T-helper 2 cell treated with Interferon-gamma antibody and Interleukin-4, amounts not matched to agents 5 μg/mL and 100 μg/mL, for 36 hours (primary cell): ENCODE data around the gene SLC35C1.
"Not testable (repeated sequence)": the region's sequence is repeated elsewhere in the genome, so short reads cannot be mapped to it uniquely, and the experiment has no call there.

ENCODE experiments used
- DNase-seq: peaks from one replicate; pipeline ENCODE4 v3.0.0; 2021; ENCODE audit warnings: low spot score
- H3K27ac Mint-ChIP-seq: one replicate; pipeline ENCODE4 v1.8.0; 2021; ENCODE audit warnings: mild to moderate bottlenecking, mixed read lengths
- H3K27me3 Mint-ChIP-seq: one replicate; pipeline ENCODE4 v1.8.0; 2021; ENCODE audit warnings: low read depth, mixed read lengths
- H3K36me3 Mint-ChIP-seq: one replicate; pipeline ENCODE4 v1.8.0; 2021; ENCODE audit warnings: low read depth, mixed read lengths
- H3K4me1 Mint-ChIP-seq: one replicate; pipeline ENCODE4 v1.8.0; 2021; ENCODE audit warnings: low read depth, mixed read lengths
- H3K4me3 Mint-ChIP-seq: one replicate; pipeline ENCODE4 v1.8.0; 2022; ENCODE audit warnings: mild to moderate bottlenecking, moderate library complexity, mixed read lengths
- H3K9me3 Mint-ChIP-seq: one replicate; pipeline ENCODE4 v1.8.0; 2021; ENCODE audit warnings: mixed read lengths

The SLC35C1 gene

DNA sequence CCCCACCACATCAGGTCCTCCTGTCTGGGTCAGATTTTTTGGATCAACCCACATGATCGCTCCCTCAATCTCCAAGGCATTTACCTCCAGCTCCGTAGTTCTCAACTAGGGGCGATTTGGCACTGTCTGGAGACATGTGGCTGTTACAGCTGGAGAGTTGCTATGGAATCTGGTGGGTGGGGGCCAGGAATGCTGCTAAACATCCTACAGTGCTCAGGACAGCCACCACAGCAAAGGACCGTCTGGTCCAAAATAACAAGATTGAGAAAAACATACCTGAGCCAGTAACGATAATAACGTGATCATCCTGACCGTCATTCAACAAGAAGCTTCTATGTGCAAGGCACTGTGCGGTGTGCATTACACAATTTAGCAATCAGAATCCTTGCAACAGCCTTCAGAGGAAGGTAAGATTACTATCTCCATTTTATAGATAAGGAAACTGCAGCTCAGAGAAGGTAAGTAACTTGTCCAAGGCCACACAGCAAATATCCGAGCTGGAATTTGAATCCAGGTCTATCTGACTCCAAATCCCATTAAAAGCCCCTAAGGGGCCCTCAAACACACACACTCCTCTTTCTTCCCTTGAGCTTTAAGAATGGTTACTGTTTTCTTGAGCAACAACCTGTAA, 28.0 kb downstream of the SLC35C1 start:
- no peak overlapping the region for H3K27ac Mint-ChIP-seq
- H3K4me3 Mint-ChIP-seq: no peak overlapping the region
- peaks cover 44% of the 10 kb centered on the region for H3K4me1 Mint-ChIP-seq
- DNase-seq: no peak
- H3K9me3 Mint-ChIP-seq: no peaks in the 10 kb centered on the region
- no peaks in the 10 kb centered on the region for H3K36me3 Mint-ChIP-seq
- peaks cover 13% of the 10 kb centered on the region for H3K27me3 Mint-ChIP-seq

DNA sequence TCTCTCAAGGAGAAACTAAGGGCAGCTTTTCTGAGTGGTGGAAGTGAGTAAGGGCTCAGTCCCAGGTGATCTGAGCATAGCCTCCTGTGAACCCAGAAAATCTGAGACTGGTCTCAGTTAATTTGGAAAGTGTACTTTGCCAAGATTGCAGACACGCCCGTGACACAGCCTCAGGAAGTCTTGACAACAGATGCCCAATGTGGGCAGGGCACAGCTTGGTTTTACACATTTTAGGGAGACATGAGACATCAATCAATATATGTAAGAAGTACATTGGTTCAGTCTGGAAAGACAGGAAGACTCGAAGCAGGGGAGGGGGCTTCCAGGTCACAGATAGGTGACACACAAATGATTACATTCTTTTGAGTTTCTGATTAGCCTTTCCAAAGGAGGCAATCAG, 28.8 kb downstream of the SLC35C1 start:
- Mint-ChIP-seq H3K36me3 (no peaks in the 10 kb centered on the region), H3K27ac (peak overlapping the region; percentile 91), H3K4me1 (peaks cover 41% of the 10 kb centered on the region), H3K4me3 (peak overlapping the region; percentile 89), H3K27me3 (peaks cover 14% of the 10 kb centered on the region), H3K9me3 (no peaks in the 10 kb centered on the region)
- no peak for DNase-seq

GRCh38 chr11:45834298-45834756, 29.4 kb downstream of the SLC35C1 start:
- Mint-ChIP-seq H3K36me3 (no peaks in the 10 kb centered on the region), H3K27me3 (peaks cover 12% of the 10 kb centered on the region), H3K4me3 (peak overlapping the region; percentile 89), H3K4me1 (peaks cover 41% of the 10 kb centered on the region), H3K27ac (peak overlapping the region; percentile 91), H3K9me3 (no peaks in the 10 kb centered on the region)
- peak; percentile 47 for DNase-seq

- Mint-ChIP-seq H3K4me1 (peaks cover 32% of the 10 kb centered on the region), H3K36me3 (no peaks in the 10 kb centered on the region), H3K4me3 (no peak overlapping the region), H3K27ac (no peak overlapping the region), H3K27me3 (peaks cover 19% of the 10 kb centered on the region), H3K9me3 (no peaks in the 10 kb centered on the region)
- DNase-seq: no peak
Observed at GRCh38 chr11:45839204-45839603, 34.3 kb downstream of the SLC35C1 start.

GRCh38 chr11:45840251-45840650, 35.3 kb downstream of the SLC35C1 start:
- H3K36me3 Mint-ChIP-seq, H3K4me3 Mint-ChIP-seq, H3K27ac Mint-ChIP-seq: not testable (repeated sequence)

GRCh38 chr11:45843158-45843924, 38.4 kb downstream of the SLC35C1 start:
- peak; percentile 85 for DNase-seq
- Mint-ChIP-seq H3K4me3 (peak overlapping the region; percentile 27), H3K27me3 (peaks cover 11% of the 10 kb centered on the region), H3K36me3 (no peaks in the 10 kb centered on the region), H3K4me1 (peaks cover 24% of the 10 kb centered on the region), H3K9me3 (no peaks in the 10 kb centered on the region), H3K27ac (peak overlapping the region; percentile 80)

More at GRCh38 chr11:45840251-45840650, 35.3 kb downstream of the SLC35C1 start:
- peaks cover 19% of the 10 kb centered on the region for H3K27me3 Mint-ChIP-seq
- peaks cover 25% of the 10 kb centered on the region for H3K4me1 Mint-ChIP-seq
- H3K9me3 Mint-ChIP-seq, DNase-seq: not testable (repeated sequence)

DNA sequence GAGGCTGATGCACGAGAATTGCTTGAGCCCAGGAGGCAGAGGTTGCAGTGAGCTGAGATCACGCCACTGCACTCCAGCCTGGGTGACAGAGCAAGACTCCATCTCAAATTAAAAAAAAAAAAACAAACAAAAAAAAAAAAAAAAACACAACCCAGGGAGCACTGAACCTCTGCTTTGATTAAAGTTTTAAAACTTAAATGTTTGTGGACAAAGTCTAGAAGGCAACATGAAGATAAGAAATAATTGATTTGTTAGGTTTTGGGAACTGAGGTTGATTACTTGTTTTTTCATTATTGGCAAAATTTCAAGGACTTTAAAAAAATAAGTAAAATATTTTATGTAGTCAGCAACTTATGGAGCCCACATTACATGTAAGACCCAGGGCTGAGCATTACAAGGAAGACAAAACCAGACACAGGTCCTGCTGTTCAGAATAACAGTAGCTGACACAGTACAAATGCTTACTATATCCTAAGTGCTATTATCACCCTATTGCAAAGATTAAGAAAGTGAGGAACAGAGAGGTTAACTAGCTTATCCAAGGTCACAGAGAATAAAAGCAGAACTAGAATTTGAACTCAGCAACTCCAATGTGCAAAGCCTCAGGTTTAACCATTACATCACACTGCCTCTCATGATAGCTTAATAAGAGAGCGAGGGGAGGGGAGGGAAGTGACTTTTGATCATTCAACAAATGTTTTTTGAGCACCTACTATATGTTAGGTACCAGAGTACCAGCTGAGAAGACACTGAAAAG, 40.1 kb downstream of the SLC35C1 start:
- H3K9me3 Mint-ChIP-seq: no peaks in the 10 kb centered on the region
- H3K36me3 Mint-ChIP-seq: no peaks in the 10 kb centered on the region
- H3K27ac Mint-ChIP-seq: no peak overlapping the region
- H3K27me3 Mint-ChIP-seq: peaks cover 11% of the 10 kb centered on the region
- DNase-seq: no peak
- no peak overlapping the region for H3K4me3 Mint-ChIP-seq
- peaks cover 34% of the 10 kb centered on the region for H3K4me1 Mint-ChIP-seq

- no peak for DNase-seq
- peak overlapping the region; percentile 91 for H3K27ac Mint-ChIP-seq
- H3K9me3 Mint-ChIP-seq: no peaks in the 10 kb centered on the region
- peaks cover 39% of the 10 kb centered on the region for H3K4me1 Mint-ChIP-seq
- no peaks in the 10 kb centered on the region for H3K36me3 Mint-ChIP-seq
- H3K4me3 Mint-ChIP-seq: peak overlapping the region; percentile 87
- peaks cover 8% of the 10 kb centered on the region for H3K27me3 Mint-ChIP-seq
Observed at GRCh38 chr11:45846174-45846675, 41.3 kb downstream of the SLC35C1 start.

- Mint-ChIP-seq H3K36me3 (no peaks in the 10 kb centered on the region), H3K4me3 (peak within 1 kb of the TSS; percentile 87), H3K9me3 (no peaks in the 10 kb centered on the region), H3K27me3 (peaks cover 8% of the 10 kb centered on the region), H3K27ac (peak within 1 kb of the TSS; percentile 91), H3K4me1 (peaks cover 39% of the 10 kb centered on the region)
- DNase-seq: peak; percentile 98
Observed at GRCh38 chr11:45846974-45847910, 42.3 kb downstream of the SLC35C1 start, which contains the start of gene CRY2. CRY2 (plus strand) TSS chr11:45847475; CDS start chr11:45847491, 16 bp downstream.

- Mint-ChIP-seq H3K36me3 (no peaks in the 10 kb centered on the region), H3K27ac (peak overlapping the region; percentile 91), H3K27me3 (peaks cover 4% of the 10 kb centered on the region), H3K4me1 (peaks cover 34% of the 10 kb centered on the region), H3K4me3 (peak overlapping the region; percentile 87), H3K9me3 (no peaks in the 10 kb centered on the region)
- peak; percentile 51 for DNase-seq
Observed at GRCh38 chr11:45847911-45848316, 43.0 kb downstream of the SLC35C1 start.

- DNase-seq: no peak
- H3K4me1 Mint-ChIP-seq: peaks cover 27% of the 10 kb centered on the region
- H3K36me3 Mint-ChIP-seq: no peaks in the 10 kb centered on the region
- peaks cover 4% of the 10 kb centered on the region for H3K27me3 Mint-ChIP-seq
- no peaks in the 10 kb centered on the region for H3K9me3 Mint-ChIP-seq
- peak overlapping the region; percentile 49 for H3K27ac Mint-ChIP-seq
- peak overlapping the region; percentile 87 for H3K4me3 Mint-ChIP-seq
Observed at GRCh38 chr11:45848654-45849081, 43.7 kb downstream of the SLC35C1 start.

DNA sequence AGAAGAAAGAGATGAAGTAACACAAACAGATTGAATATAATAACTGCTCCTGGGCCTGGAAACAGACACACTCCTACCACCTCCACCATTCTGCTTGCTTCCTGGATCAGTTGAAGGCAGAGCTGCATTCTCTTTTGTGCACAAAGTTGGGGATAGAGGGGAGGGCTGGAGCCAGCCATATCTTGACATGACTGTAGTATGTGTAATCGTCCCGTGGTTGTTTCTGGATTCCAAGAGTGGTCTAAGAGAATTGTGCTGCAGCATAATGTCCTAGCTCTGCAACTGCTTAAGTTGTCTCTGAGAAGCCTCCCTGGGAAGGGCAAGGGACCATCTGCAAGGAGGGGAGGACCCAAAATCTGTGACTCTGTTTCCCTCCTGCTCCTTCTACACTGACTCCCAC, 45.5 kb downstream of the SLC35C1 start:
- Mint-ChIP-seq H3K27me3 (peaks cover 2% of the 10 kb centered on the region), H3K4me1 (peaks cover 26% of the 10 kb centered on the region), H3K27ac (no peak overlapping the region), H3K4me3 (no peak overlapping the region), H3K36me3 (no peaks in the 10 kb centered on the region), H3K9me3 (no peaks in the 10 kb centered on the region)
- no peak for DNase-seq

DNA sequence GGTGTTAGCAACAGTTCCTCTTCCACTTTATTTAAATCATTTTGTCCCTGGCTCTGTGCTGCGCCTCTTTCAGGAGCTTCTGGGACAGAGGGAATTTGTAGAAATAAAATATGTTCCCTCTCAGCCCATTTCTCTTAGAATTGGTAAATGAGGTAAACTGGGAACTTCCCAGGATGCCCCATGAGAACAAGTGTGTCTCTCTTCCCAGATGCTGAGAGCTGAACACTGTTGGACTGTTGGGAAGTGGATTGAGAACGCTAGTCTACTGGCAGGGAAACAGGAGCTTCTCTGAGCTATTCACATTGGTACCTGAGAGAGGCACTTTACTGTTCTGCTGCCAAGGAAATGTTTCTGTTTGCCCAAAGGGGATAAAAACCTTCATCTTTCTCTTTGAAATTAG, 46.3 kb downstream of the SLC35C1 start:
- Mint-ChIP-seq H3K27me3 (no peaks in the 10 kb centered on the region), H3K4me3 (no peak overlapping the region), H3K36me3 (no peaks in the 10 kb centered on the region), H3K9me3 (no peaks in the 10 kb centered on the region), H3K4me1 (peaks cover 26% of the 10 kb centered on the region), H3K27ac (no peak overlapping the region)
- DNase-seq: no peak
